SK-N-SH (cell line): ENCODE data around the gene PGAP3.

ENCODE experiments used
- CTCF ChIP-seq: fragments of 200-600 bp; sonication (generic); IDR thresholded peaks from 2 replicates; pipeline ENCODE4 v1.6.1; 2017; ENCODE audit warnings: antibody characterized with exemption, mild to moderate bottlenecking, moderate library complexity
- POLR2AphosphoS5 ChIP-seq: IDR thresholded peaks from 2 replicates; pipeline ENCODE4 v1.6.1; 2012; ENCODE audit warnings: low read depth, low read length
- RCOR1 ChIP-seq: fragments of 150-350 bp; IDR thresholded peaks from 2 replicates; pipeline ENCODE4 v1.6.1; 2017; ENCODE audit warnings: antibody characterized with exemption, low read length
- REST ChIP-seq: IDR thresholded peaks from 2 replicates; pipeline ENCODE4 v1.6.1; 2012; ENCODE audit warnings: mild to moderate bottlenecking, low read depth, low read length, moderate library complexity

GRCh38 chr17:39621523-39622379 lies 66.1 kb downstream of the PGAP3 start:
- TF ChIP-seq CTCF (peak; percentile 99), REST (peak; percentile 92), POLR2AphosphoS5 (no peak), RCOR1 (peak; percentile 53; the same call in 1 of the 2 replicates)
